Lower leg skin (tissue), 4 donors: ENCODE results near the gene TIMM44. TPM values are rescaled to one million over a fixed set of nuclear protein-coding genes. Genes with fewer than 3 reads are reported as not detected.

ENCODE experiments used
- DNase-seq, 2 donors: peaks; one replicate each; pipeline ENCODE4 v3.0.0-alpha.2; 2019; ENCODE audit warnings: low spot score in 2 of 2
- H3K4me3 ChIP-seq: fragments of 200-600 bp; sonication (generic); 2 replicates; pipeline ENCODE4 v1.5.1; 2017; ENCODE audit warnings: mild to moderate bottlenecking, low read depth; ENCODE audit not compliant: poor library complexity, severe bottlenecking
- CTCF ChIP-seq, 3 donors: fragments of 450-650 bp; IDR thresholded peaks; one replicate each; pipeline ENCODE4 v1.5.1; 2016; ENCODE audit warnings: antibody characterized with exemption in 3 of 3, mild to moderate bottlenecking in 3 of 3, moderate library complexity in 2 of 3
- POLR2A ChIP-seq, 2 donors: fragments of 450-650 bp; IDR thresholded peaks; one replicate each; pipeline ENCODE4 v1.6.1; 2016 to 2017; ENCODE audit warnings: antibody characterized with exemption in 2 of 2, mild to moderate bottlenecking in 1 of 2, moderate library complexity in 1 of 2
- WGBS, 2 donors: methylation state at CpG; one replicate each; pipeline ENCODE4 v1.1.5; 2018; 5-methylcytosine and 5-hydroxymethylcytosine counted together
- intact Hi-C: fragments of 100-400 bp; cut with DNase I; formaldehyde crosslinking; loops from one replicate; pipeline ENCODE4 v1.15.0; 2023; ENCODE audit warnings: low total_unique reads
- total RNA-seq, 4 donors: library from RNA; depleted of rRNA; stranded (reverse); fragments of >200 nt; gene quantifications; one replicate each; pipeline ENCODE4 v1.1.0, GENCODE V29; 2016

Gene TIMM44
- total RNA-seq, 4 donors from 2014 or later, result 36.8 to 119 (median 51.7) TPM

DNA sequence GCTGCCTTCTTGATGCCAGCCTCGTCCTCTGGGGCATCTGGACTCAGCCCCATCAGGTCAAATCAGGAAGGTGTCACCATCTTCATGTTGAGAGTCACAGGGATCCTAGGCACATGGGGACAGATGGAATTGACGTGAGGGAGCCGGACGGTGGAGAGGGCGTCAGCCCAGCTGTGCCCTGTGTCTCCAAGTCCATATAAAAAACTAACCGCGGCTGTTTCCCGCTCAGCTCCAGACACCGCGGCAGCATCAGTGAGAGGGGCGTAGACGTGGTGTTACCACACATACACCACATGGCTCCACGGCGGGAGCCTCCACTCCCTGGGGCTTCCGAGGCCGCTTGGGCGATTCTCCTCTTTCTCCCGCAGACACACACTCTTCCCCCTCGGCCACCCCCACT is 63.6 kb downstream of the TIMM44 start:
- TF ChIP-seq CTCF (IDR thresholded peaks at IDR 0.05) (no peak), POLR2A (IDR thresholded peaks at IDR 0.05) (no peak)
- no peak overlapping the region for H3K4me3 ChIP-seq
- DNase-seq, result no peak
- WGBS, 2 donors, result 74 to 77% methylated on average over 19 of the region's 19 CpGs
- intact Hi-C loops, result loop anchor here (5.0 kb wide), 1 partner anchor 1283 kb away; no protein-coding TSS in a partner anchor

GRCh38 chr19:7879111-7879807 is 64.2 kb downstream of the TIMM44 start:
- DNase-seq, result no peak
- intact Hi-C loops, result no loop called here
- TF ChIP-seq CTCF (IDR thresholded peaks at IDR 0.05) (no peak), POLR2A (IDR thresholded peaks at IDR 0.05) (no peak)
- no peak overlapping the region for H3K4me3 ChIP-seq
- WGBS, 2 donors, result 53 to 64% methylated on average over 11 to 18 of the region's 18 CpGs

GRCh38 chr19:7877249-7877836 is 66.1 kb downstream of the TIMM44 start:
- WGBS, 2 donors, result 71 to 72% methylated on average over 6 of the region's 6 CpGs
- DNase-seq, result no peak
- intact Hi-C loops, result no loop called here
- TF ChIP-seq POLR2A (IDR thresholded peaks at IDR 0.05) (no peak), CTCF (IDR thresholded peaks at IDR 0.05) (no peak)
- no peak overlapping the region for H3K4me3 ChIP-seq

Other genes with a start within 250 kb of the TIMM44 start
- gene FCER2, start 241.5 kb downstream of the TIMM44 start, total RNA-seq, result not detected
- 1 to 10 TPM in 1 of 4 donors, under 1 TPM in 1, not detected in 2; 0.36 to 2.3 TPM for gene CLEC4G, start 211.6 kb downstream of the TIMM44 start, total RNA-seq
- gene CD209, start 196.1 kb downstream of the TIMM44 start, total RNA-seq, result 1 to 10 TPM in 2 of 4 donors, under 1 TPM in 2; 0.55 to 2.1 (median 1.4) TPM
- not detected for gene CLEC4M, start 180.4 kb downstream of the TIMM44 start, total RNA-seq
- 10 to 100 TPM; 16.2 to 23.3 (median 20.0) TPM for gene EVI5L, start 113.4 kb downstream of the TIMM44 start, total RNA-seq
- under 1 TPM; 0.72 to 0.93 (median 0.83) TPM for gene PRR36, start 69.3 kb downstream of the TIMM44 start, total RNA-seq
- gene LRRC8E, start 55.2 kb downstream of the TIMM44 start, total RNA-seq, result 10 to 100 TPM; 27.3 to 31.8 (median 29.8) TPM
- 10 to 100 TPM; 23.1 to 47.8 (median 30.9) TPM for gene MAP2K7, start 39.8 kb downstream of the TIMM44 start, total RNA-seq
- gene TGFBR3L, start 28.8 kb downstream of the TIMM44 start, total RNA-seq, result 1 to 10 TPM in 3 of 4 donors, not detected in 1; 1.5 to 3.7 (median 2.1) TPM
- gene SNAPC2, start 23.3 kb downstream of the TIMM44 start, total RNA-seq, result 10 to 100 TPM; 15.7 to 26.4 (median 24.6) TPM
- 1 to 10 TPM; 4.0 to 4.8 (median 4.0) TPM for gene CTXN1, start 17.5 kb downstream of the TIMM44 start, total RNA-seq
- 10 to 100 TPM; 24.8 to 49.2 (median 30.9) TPM for gene ELAVL1, start 62.0 kb upstream of the TIMM44 start, total RNA-seq
- under 1 TPM in 1 of 4 donors, not detected in 3; 0.81 TPM for gene CCL25, start 109.1 kb upstream of the TIMM44 start, total RNA-seq
- gene FBN3, start 205.9 kb upstream of the TIMM44 start, total RNA-seq, result 1 to 10 TPM in 1 of 4 donors, under 1 TPM in 1, not detected in 2; 0.04 to 2.1 TPM